OCI-LY1 (cell line): ENCODE results near the gene RSPRY1.

Experiments used
- EZH2 ChIP-seq: fragments of 200-600 bp; sonication (generic), shearing (Covaris generic); IDR thresholded peaks from 2 replicates; pipeline ENCODE4 v1.8.0; 2017; ENCODE audit warnings: borderline replicate concordance, mixed run types, mild to moderate bottlenecking, antibody characterized with exemption, low read length, moderate library complexity, mixed read lengths
- TF ChIP-seq, protein P1 (sequence below): fragments of 200-600 bp; sonication (generic), shearing (Covaris generic); IDR thresholded peaks from 2 replicates; pipeline ENCODE4 v1.5.1; 2017; ENCODE audit warnings: mild to moderate bottlenecking, antibody characterized with exemption, low read length, moderate library complexity, mixed read lengths

- TF ChIP-seq, protein P1, sequence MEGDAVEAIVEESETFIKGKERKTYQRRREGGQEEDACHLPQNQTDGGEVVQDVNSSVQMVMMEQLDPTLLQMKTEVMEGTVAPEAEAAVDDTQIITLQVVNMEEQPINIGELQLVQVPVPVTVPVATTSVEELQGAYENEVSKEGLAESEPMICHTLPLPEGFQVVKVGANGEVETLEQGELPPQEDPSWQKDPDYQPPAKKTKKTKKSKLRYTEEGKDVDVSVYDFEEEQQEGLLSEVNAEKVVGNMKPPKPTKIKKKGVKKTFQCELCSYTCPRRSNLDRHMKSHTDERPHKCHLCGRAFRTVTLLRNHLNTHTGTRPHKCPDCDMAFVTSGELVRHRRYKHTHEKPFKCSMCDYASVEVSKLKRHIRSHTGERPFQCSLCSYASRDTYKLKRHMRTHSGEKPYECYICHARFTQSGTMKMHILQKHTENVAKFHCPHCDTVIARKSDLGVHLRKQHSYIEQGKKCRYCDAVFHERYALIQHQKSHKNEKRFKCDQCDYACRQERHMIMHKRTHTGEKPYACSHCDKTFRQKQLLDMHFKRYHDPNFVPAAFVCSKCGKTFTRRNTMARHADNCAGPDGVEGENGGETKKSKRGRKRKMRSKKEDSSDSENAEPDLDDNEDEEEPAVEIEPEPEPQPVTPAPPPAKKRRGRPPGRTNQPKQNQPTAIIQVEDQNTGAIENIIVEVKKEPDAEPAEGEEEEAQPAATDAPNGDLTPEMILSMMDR, result no peak
- no peak for TF ChIP-seq EZH2
These were observed 27.3 kb downstream of the RSPRY1 start for GRCh38 chr16:57213462-57213861.
